Colon (tissue), 2 donors: ENCODE data around the gene ATP1B3.
"Not testable (repeated sequence)": the region's sequence is repeated elsewhere in the genome, so short reads cannot be mapped to it uniquely, and the experiment has no call there.

Experiments
- FAIRE-seq: peaks from 2 replicates; lab custom pipeline; 2012; peaks lifted over from hg19 to GRCh38; lab: Jason Lieb, UNC
- donor health status: control.
- donor health status: control.

ATP1B3 gene

GRCh38 chr3:141876381-141876890, at the start of gene ATP1B3:
Gene ATP1B3 (plus strand): TSS chr3:141876643. CDS start chr3:141876802, 159 bp downstream.
- no peak for FAIRE-seq

DNA sequence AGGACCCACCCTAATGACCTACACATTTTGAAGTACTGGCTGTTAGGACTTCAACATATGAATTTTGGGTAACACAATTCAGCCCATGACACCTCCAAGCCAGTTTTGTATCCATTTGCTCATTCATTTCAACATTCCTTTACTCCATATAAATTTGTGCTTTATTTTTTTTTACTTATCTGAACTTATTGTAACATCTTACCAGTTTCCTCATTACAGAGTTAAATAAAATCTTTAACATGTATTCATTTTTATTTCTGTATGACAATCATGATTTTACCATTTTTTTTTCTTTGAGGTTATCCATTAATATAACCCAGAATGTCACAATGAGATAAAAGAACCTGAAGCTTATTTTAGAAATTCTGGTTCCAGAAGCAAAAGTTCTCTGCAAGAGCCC, 48.0 kb upstream of the ATP1B3 start:
- no peak for FAIRE-seq

GRCh38 chr3:141828890-141829289, 47.6 kb upstream of the ATP1B3 start:
- no peak for FAIRE-seq

GRCh38 chr3:141830508-141830907, 45.9 kb upstream of the ATP1B3 start:
- FAIRE-seq = no peak

GRCh38 chr3:141834292-141834691, 42.2 kb upstream of the ATP1B3 start:
- no peak for FAIRE-seq

DNA sequence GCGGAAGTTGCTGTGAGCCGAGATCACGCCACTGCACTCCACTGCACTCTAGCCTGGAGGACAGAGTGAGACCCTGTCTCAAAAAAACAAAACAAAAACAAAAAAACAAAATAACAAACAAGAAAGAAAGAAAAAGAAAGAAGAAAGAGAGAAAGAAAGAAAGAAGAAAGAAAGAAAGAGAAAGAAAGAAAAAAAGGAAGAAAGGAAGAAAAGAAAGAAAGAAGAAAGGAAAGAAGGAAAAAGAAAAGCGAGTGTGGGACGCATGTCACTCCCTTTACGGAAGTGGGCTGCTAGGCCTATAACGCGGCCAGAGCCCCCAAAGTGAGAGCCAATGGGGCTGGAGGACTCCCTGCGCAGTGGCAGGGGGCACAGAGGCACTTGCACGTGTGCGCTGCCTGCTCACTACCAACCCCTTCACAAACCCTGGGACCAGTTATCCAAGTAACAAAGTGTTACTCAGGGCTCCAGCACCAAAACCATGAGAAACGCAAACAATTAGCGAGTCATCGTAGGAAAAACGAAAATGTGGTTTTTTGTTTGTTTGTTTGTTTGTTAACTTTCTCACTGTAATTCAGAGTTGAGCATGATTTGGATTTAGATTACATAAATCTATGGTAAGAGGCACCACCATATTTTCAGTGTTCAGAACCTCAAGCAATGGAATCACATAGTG, 40.8 kb upstream of the ATP1B3 start:
- no peak for FAIRE-seq

- FAIRE-seq = no peak
Measured at GRCh38 chr3:141839389-141839788, 37.1 kb upstream of the ATP1B3 start.

- no peak for FAIRE-seq
Measured at GRCh38 chr3:141840737-141841544, 35.5 kb upstream of the ATP1B3 start.

GRCh38 chr3:141844108-141844507, 32.3 kb upstream of the ATP1B3 start:
- no peak for FAIRE-seq

GRCh38 chr3:141844812-141845211, 31.6 kb upstream of the ATP1B3 start:
- FAIRE-seq = no peak

DNA sequence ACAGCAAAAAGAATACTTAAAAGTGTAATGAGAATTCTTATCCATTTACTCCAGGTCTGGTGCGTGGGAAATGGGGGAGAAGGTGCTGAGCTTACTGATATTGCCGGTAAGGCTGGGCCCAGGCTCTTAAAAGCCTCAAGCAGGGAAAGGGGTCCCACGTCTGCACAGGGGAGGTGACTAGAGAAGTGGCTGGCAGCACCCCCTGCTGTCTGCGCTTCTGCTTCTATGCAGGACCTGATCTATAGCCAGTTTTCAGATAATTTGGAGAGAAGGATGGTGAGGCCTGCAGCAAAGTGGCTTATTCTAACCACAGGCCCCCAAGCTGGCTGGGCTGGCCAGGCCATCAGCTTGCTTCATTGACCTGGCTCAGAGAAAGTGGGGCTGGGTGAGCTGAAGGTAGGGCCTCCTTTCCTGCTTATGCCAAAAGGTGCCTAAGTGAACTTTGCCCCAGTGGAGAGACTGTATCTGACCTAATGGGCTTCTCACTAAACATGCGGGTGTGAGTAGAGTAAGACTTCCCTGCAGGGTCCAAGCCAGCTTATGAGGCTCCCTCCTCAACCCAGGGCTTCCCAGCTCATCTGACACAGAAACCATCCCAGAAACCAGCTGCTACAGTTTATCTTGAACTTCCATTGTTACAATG, 30.9 kb upstream of the ATP1B3 start:
- no peak for FAIRE-seq

GRCh38 chr3:141846050-141846433, 30.4 kb upstream of the ATP1B3 start:
- no peak for FAIRE-seq

DNA sequence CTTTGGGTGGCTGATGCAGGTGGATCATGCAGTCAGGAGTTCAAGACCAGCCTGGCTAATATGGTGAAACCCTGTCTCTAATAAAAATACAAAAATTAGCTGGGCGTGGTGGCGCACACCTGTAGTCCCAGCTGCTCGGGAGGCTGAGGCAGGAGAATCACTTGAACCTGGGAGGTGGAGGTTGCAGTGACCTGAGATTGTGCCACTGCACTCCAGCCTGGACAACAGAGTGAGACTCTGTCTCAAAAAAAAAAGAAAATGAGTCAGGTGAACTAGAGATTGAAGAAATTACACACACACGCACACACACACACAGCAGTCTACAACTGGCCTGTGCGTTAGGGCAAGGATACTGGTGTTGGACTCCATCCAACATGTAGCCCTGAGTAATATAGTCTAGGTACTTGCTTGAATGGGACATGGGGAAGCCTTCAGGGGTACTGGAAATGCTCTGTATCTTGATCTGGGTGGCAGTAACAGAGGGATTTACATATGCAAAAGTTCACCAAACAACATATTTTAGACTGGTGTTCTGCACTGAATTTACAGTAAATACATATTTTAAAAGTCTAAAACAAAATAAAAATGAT, 28.2 kb upstream of the ATP1B3 start:
- not testable (repeated sequence) for FAIRE-seq

GRCh38 chr3:141849056-141849815, 27.2 kb upstream of the ATP1B3 start:
- FAIRE-seq = no peak

- FAIRE-seq = no peak
Measured at GRCh38 chr3:141851411-141851810, 25.0 kb upstream of the ATP1B3 start.

- FAIRE-seq = no peak
Measured at GRCh38 chr3:141853081-141853601, 23.3 kb upstream of the ATP1B3 start.

DNA sequence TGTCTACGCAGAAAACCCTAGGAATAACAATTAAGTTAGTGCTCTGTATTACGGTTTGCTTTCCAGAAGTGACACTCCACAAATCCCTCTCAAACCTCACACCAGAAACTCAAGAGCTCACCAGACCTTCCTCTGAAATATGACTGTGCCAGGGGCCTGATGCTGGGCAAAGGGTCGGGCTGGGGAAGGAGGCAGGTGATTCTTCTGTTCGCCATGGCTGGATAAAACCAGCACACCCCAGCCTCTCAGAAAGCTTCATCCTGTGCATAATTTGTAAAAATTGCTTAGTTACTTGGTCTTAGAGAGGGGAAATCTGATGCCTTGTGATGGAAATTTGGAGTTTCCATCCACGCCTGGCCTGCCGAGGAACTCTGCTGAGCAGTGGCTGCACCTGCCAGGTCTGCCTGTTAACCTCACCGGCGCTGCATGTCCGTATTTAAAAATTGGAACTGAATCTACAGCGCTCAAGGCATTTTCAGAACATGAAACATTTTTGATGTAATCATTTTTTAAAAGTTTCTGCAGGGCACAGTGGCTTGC, 22.7 kb upstream of the ATP1B3 start:
- FAIRE-seq = no peak

DNA sequence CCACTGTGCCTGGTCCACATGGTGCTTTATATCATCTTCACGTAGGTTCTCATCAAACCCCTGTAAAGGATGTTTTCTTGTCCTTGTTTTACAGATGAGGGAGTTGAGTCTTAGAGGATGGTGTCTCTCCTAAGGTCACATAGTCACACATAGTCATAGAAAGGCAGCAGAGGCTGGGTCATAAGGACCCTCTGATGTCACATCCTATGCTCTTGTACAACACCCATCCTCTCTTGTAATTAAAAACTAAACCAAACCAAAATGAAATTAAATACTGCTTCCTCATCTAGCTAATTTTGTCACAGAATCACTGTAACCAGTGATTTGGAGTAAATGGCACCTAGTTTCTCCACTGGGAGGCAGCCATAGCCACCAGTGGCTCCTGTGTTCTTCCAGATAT, 21.8 kb upstream of the ATP1B3 start:
- FAIRE-seq = no peak

- no peak for FAIRE-seq
Measured at GRCh38 chr3:141858312-141858711, 18.1 kb upstream of the ATP1B3 start.

DNA sequence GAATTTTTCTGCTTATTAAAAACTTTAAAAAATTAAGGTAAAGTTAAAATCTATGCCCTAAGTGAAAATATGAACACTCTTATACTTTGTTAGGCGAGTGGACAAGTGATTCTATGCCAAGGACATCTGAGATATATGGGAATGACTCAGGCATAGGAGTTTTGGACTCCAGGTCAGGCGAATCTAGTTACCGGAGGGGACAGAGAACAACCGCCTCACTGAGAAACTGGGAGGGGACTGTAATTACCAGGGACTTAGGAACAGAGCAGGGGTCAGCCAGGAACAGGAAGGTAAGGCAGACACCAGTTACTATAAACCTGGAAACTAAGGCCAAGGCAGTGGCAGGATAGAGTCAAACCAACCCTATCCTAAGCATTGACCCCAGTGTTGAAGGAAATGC, 16.8 kb upstream of the ATP1B3 start:
- FAIRE-seq = no peak

DNA sequence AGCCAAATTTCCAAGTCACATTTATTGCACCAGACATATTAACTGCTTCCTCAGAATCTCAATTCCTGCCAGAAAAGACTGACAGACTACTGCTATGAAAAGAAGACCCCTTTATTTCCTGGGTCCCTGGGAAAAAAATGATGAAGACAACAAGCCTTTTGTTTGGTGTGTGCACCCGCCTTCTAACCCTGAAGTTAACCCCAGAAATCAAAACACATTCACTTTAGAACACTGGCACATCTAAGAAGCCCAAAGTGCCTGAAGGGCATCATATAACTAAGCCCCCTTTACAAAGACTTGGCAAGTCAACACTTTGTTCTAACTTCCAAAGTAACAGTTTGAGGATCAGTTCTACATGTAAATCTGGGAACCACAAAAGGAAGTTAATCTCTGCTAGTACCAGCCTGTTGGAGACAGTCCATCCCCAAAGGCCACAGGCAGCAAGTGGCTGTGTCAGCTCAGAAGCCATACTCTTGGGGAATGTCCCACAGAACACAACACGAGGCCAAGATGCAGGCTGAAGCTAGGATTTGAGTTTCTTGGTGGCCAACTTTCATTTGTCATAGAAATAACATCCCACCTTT, 16.3 kb upstream of the ATP1B3 start:
- FAIRE-seq = no peak
